ENCODE measurements around the gene RFTN1.

GRCh38 chr3:16550676-16551341 lies 37.3 kb upstream of the RFTN1 start:
- TF ChIP-seq POLR2A (IDR thresholded peaks at IDR 0.05) (no peak), CTCF (IDR thresholded peaks at IDR 0.05) (peak; percentile 80 to 93 (median 88))

Data from tibial nerve (tissue), 3 donors.